ENCODE measurements around the gene PRPSAP1.
"Not testable (repeated sequence)": the region's sequence is repeated elsewhere in the genome, so short reads cannot be mapped to it uniquely, and the experiment has no call there.

Gene PRPSAP1

GRCh38 chr17:76359776-76360175, 6.1 kb upstream of the PRPSAP1 start:
- not testable (repeated sequence) for DNase-seq (ENCODE audit: low read depth, low spot score)

- DNase-seq (ENCODE audit: low read depth, low spot score), result no peak
These were observed 5.7 kb upstream of the PRPSAP1 start for GRCh38 chr17:76359375-76359774.

- DNase-seq (ENCODE audit: low read depth, low spot score), result no peak
These were observed 4.0 kb upstream of the PRPSAP1 start for GRCh38 chr17:76357597-76358158.

- no peak for DNase-seq (ENCODE audit: low read depth, low spot score)
These were observed 3.2 kb upstream of the PRPSAP1 start for GRCh38 chr17:76356803-76357456.

GRCh38 chr17:76354747-76355310, 1.1 kb upstream of the PRPSAP1 start:
- DNase-seq (ENCODE audit: low read depth, low spot score), result no peak

GRCh38 chr17:76354317-76354729, 607 bp upstream of the PRPSAP1 start:
- DNase-seq (ENCODE audit: low read depth, low spot score), result no peak

- no peak for DNase-seq (ENCODE audit: low read depth, low spot score)
These were observed 615 bp downstream of the PRPSAP1 start for GRCh38 chr17:76353004-76353598.

GRCh38 chr17:76351526-76352071, 2.1 kb downstream of the PRPSAP1 start:
- DNase-seq (ENCODE audit: low read depth, low spot score), result no peak

- no peak for DNase-seq (ENCODE audit: low read depth, low spot score)
These were observed 3.3 kb downstream of the PRPSAP1 start for GRCh38 chr17:76350463-76350862.

- DNase-seq (ENCODE audit: low read depth, low spot score), result not testable (repeated sequence)
These were observed 6.8 kb downstream of the PRPSAP1 start for GRCh38 chr17:76346936-76347335.

- DNase-seq (ENCODE audit: low read depth, low spot score), result no peak
These were observed 8.2 kb downstream of the PRPSAP1 start for GRCh38 chr17:76345377-76345974.

- DNase-seq (ENCODE audit: low read depth, low spot score), result no peak
These were observed 10.6 kb downstream of the PRPSAP1 start for GRCh38 chr17:76343106-76343505.

GRCh38 chr17:76341301-76341700, 12.4 kb downstream of the PRPSAP1 start:
- DNase-seq (ENCODE audit: low read depth, low spot score), result no peak

- DNase-seq (ENCODE audit: low read depth, low spot score), result no peak
These were observed 16.3 kb downstream of the PRPSAP1 start for GRCh38 chr17:76337413-76337777.

GRCh38 chr17:76336756-76337412, 16.8 kb downstream of the PRPSAP1 start:
- DNase-seq (ENCODE audit: low read depth, low spot score), result no peak

- no peak for DNase-seq (ENCODE audit: low read depth, low spot score)
These were observed 17.9 kb downstream of the PRPSAP1 start for GRCh38 chr17:76335716-76336381.

- no peak for DNase-seq (ENCODE audit: low read depth, low spot score)
These were observed 19.8 kb downstream of the PRPSAP1 start for GRCh38 chr17:76333673-76334505.

GRCh38 chr17:76331083-76331482, 22.6 kb downstream of the PRPSAP1 start:
- DNase-seq (ENCODE audit: low read depth, low spot score), result no peak

GRCh38 chr17:76329664-76330063, 24.1 kb downstream of the PRPSAP1 start:
- DNase-seq (ENCODE audit: low read depth, low spot score), result no peak

GRCh38 chr17:76327696-76328095, 26.0 kb downstream of the PRPSAP1 start:
- DNase-seq (ENCODE audit: low read depth, low spot score), result no peak
